PFSK-1 (cell line): ENCODE measurements around the gene DLX2.

Experiments
- FOXP2 ChIP-seq: optimal IDR thresholded peaks from 2 replicates; pipeline ENCODE3; 2011; ENCODE audit warnings: borderline replicate concordance, control low read depth, inconsistent platforms; ENCODE audit not compliant: insufficient read depth; ENCODE audit errors: extremely low read length, extremely low read depth
- POLR2AphosphoS5 ChIP-seq: IDR thresholded peaks from 2 replicates; pipeline ENCODE4 v1.6.1; 2012; ENCODE audit warnings: low read depth, mild to moderate bottlenecking, control low read depth, low read length, moderate library complexity
- REST ChIP-seq, 2 experiments: IDR thresholded peaks; 2 replicates each; pipeline versions ENCODE4 v1.6.1 to v1.8.0; 2011 to 2012; ENCODE audit warnings: low read depth in 2 of 2, low read length in 2 of 2, control low read depth in 1 of 2, inconsistent platforms in 1 of 2, mild to moderate bottlenecking in 1 of 2, moderate library complexity in 1 of 2; ENCODE audit not compliant: insufficient read depth in 1 of 2
- SIN3A ChIP-seq: IDR thresholded peaks from 2 replicates; pipeline ENCODE4 v1.6.1; 2012; ENCODE audit warnings: mild to moderate bottlenecking, low read length, moderate library complexity, borderline replicate concordance; ENCODE audit not compliant: insufficient read depth
- TAF1 ChIP-seq: IDR thresholded peaks from 2 replicates; pipeline ENCODE4 v1.6.1; 2012; ENCODE audit warnings: low read length, control low read depth, borderline replicate concordance; ENCODE audit not compliant: insufficient read depth

Gene DLX2

GRCh38 chr2:172063446-172063845 lies 39.3 kb downstream of the DLX2 start:
- TF ChIP-seq SIN3A (no peak), TAF1 (no peak), FOXP2 (no peak), POLR2AphosphoS5 (no peak), REST (IDR thresholded peaks at IDR 0.05; ENCODE audit: insufficient read depth in 1 of 2, low read depth in 2 of 2, low read length in 2 of 2) (no peak)

- TF ChIP-seq REST (IDR thresholded peaks at IDR 0.05; ENCODE audit: insufficient read depth in 1 of 2, low read depth in 2 of 2, low read length in 2 of 2), result no peak
- TF ChIP-seq FOXP2, result no peak
- no peak for TF ChIP-seq POLR2AphosphoS5
- no peak for TF ChIP-seq TAF1
- no peak for TF ChIP-seq SIN3A
Observed at GRCh38 chr2:172062402-172063004, 40.2 kb downstream of the DLX2 start.

GRCh38 chr2:172058660-172059059 lies 44.0 kb downstream of the DLX2 start:
- TF ChIP-seq TAF1, result no peak
- TF ChIP-seq POLR2AphosphoS5, result no peak
- no peak for TF ChIP-seq FOXP2
- no peak for TF ChIP-seq SIN3A
- TF ChIP-seq REST (IDR thresholded peaks at IDR 0.05; ENCODE audit: insufficient read depth in 1 of 2, low read depth in 2 of 2, low read length in 2 of 2), result no peak

- TF ChIP-seq SIN3A, result no peak
- TF ChIP-seq TAF1, result no peak
- no peak for TF ChIP-seq REST (IDR thresholded peaks at IDR 0.05; ENCODE audit: insufficient read depth in 1 of 2, low read depth in 2 of 2, low read length in 2 of 2)
- TF ChIP-seq POLR2AphosphoS5, result no peak
- TF ChIP-seq FOXP2, result no peak
Observed at GRCh38 chr2:172056293-172056692, 46.4 kb downstream of the DLX2 start.

- TF ChIP-seq REST (IDR thresholded peaks at IDR 0.05; ENCODE audit: insufficient read depth in 1 of 2, low read depth in 2 of 2, low read length in 2 of 2), result no peak
- TF ChIP-seq FOXP2, result no peak
- TF ChIP-seq SIN3A, result no peak
Observed at GRCh38 chr2:172053486-172053885, 49.2 kb downstream of the DLX2 start.
